H1 (cell line): ENCODE data around the gene NPY2R. TPM values are rescaled to one million over a fixed set of nuclear protein-coding genes. Genes with fewer than 3 reads are reported as not detected.

ENCODE experiments used
- CTCF ChIA-PET: fragments of 300-600 bp; sonication (Branson Sonifier 250); formaldehyde crosslinking; loops from one replicate; lab custom pipeline; 2021; ENCODE audit not compliant: partially characterized antibody; lab: Charles Lee
- POLR2A ChIA-PET: fragments of 300-600 bp; sonication (Branson Sonifier 250); formaldehyde crosslinking; loops from one replicate; lab custom pipeline; 2021; ENCODE audit warnings: inconsistent platforms; ENCODE audit not compliant: partially characterized antibody; lab: Charles Lee
- DNase-seq, 2 experiments: peaks; one replicate each; pipeline versions ENCODE4 v3.0.0 to v3.0.0-alpha.2; 2010 to 2022; ENCODE audit warnings: low spot score in 2 of 2, low read depth in 1 of 2, mixed read lengths in 1 of 2
- FAIRE-seq: peaks from 2 replicates; lab custom pipeline; 2011; peaks lifted over from hg19 to GRCh38; lab: Jason Lieb, UNC
- H2AFZ ChIP-seq: 2 replicates; pipeline ENCODE4 v1.8.1; 2012; ENCODE audit warnings: low read length, inconsistent platforms
- H2AK5ac ChIP-seq: 2 replicates; pipeline ENCODE4 v1.6.1; 2013; ENCODE audit warnings: low read depth, low read length
- H2BK120ac ChIP-seq: replicated peaks from 2 replicates; pipeline ENCODE3; 2013; ENCODE audit warnings: low read depth, low read length, inconsistent platforms
- H2BK12ac ChIP-seq: 2 replicates; pipeline ENCODE4 v1.6.1; 2013; ENCODE audit warnings: low read depth, low read length
- H2BK15ac ChIP-seq: 2 replicates; pipeline ENCODE4 v1.6.1; 2013; ENCODE audit warnings: low read length
- H2BK20ac ChIP-seq: 2 replicates; pipeline ENCODE4 v1.6.1; 2013; ENCODE audit warnings: low read length
- H2BK5ac ChIP-seq: 2 replicates; pipeline ENCODE4 v1.6.1; 2013; ENCODE audit warnings: low read depth, low read length
- H3K14ac ChIP-seq: 2 replicates; pipeline ENCODE4 v1.6.1; 2013; ENCODE audit warnings: inconsistent platforms; ENCODE audit not compliant: insufficient read length
- H3K18ac ChIP-seq: 2 replicates; pipeline ENCODE4 v1.6.1; 2013; ENCODE audit warnings: low read length; ENCODE audit errors: extremely low read depth
- H3K23ac ChIP-seq: 2 replicates; pipeline ENCODE4 v1.6.1; 2013; ENCODE audit warnings: inconsistent platforms; ENCODE audit not compliant: insufficient read length
- H3K23me2 ChIP-seq: 2 replicates; pipeline ENCODE4 v1.6.1; 2013; ENCODE audit warnings: low read depth, low read length
- H3K27ac ChIP-seq: 2 replicates; pipeline ENCODE4 v1.6.1; 2011; ENCODE audit warnings: low read depth, low read length, inconsistent platforms
- H3K27me3 ChIP-seq, 4 experiments: replicated peaks in 1 of 4; 1 replicate in 1 of 4; 2 replicates in 3 of 4; pipeline versions ENCODE4 v1.6.1 to v1.8.1; 2011 to 2013; ENCODE audit warnings: low read length in 3 of 4, mild to moderate bottlenecking in 3 of 4, inconsistent platforms in 2 of 4, mixed read lengths in 2 of 4, moderate library complexity in 1 of 4; ENCODE audit not compliant: control insufficient read depth in 3 of 4, insufficient read depth in 3 of 4; ENCODE audit errors: extremely low read depth in 1 of 4
- H3K36me3 ChIP-seq, 4 experiments: 2 replicates each; pipeline versions ENCODE4 v1.6.1 to v1.8.1; 2011 to 2013; ENCODE audit warnings: mild to moderate bottlenecking in 4 of 4, low read length in 3 of 4, moderate library complexity in 2 of 4, control low read depth in 1 of 4, inconsistent platforms in 1 of 4; ENCODE audit not compliant: insufficient read depth in 4 of 4, control insufficient read depth in 2 of 4
- H3K4ac ChIP-seq: replicated peaks from 2 replicates; pipeline ENCODE3; 2013; ENCODE audit warnings: low read length, low read depth, mixed read lengths, inconsistent platforms; ENCODE audit not compliant: insufficient read length
- H3K4me1 ChIP-seq, 4 experiments: replicated peaks in 1 of 4; 1 replicate in 1 of 4; 2 replicates in 3 of 4; pipeline versions ENCODE4 v1.6.1 to v1.8.1; 2011 to 2013; ENCODE audit warnings: low read length in 3 of 4, inconsistent platforms in 2 of 4, mixed read lengths in 1 of 4; ENCODE audit not compliant: insufficient read depth in 4 of 4, control insufficient read depth in 3 of 4
- H3K4me2 ChIP-seq, 2 experiments: 2 replicates each; pipeline versions ENCODE4 v1.6.1 to v1.8.1; 2011 to 2013; ENCODE audit warnings: low read depth in 2 of 2, low read length in 2 of 2, control low read depth in 1 of 2, inconsistent platforms in 1 of 2, mild to moderate bottlenecking in 1 of 2; ENCODE audit not compliant: insufficient read depth in 1 of 2
- H3K4me3 ChIP-seq, 4 experiments: fragments of 200-600, 300-600 bp in 1 of 4; sonication (generic), shearing (Covaris generic), sonication (Bioruptor Twin) in 1 of 4; 2 replicates each; pipeline versions ENCODE4 v1.5.1 to v1.8.1; 2011 to 2016; ENCODE audit warnings: low read length in 4 of 4, low read depth in 3 of 4, control low read depth in 2 of 4, inconsistent platforms in 2 of 4, mild to moderate bottlenecking in 2 of 4, mixed read lengths in 1 of 4, moderate library complexity in 1 of 4; ENCODE audit not compliant: insufficient read depth in 2 of 4; ENCODE audit errors: extremely low read depth in 1 of 4
- H3K56ac ChIP-seq: replicated peaks from 2 replicates; pipeline ENCODE3; 2013; ENCODE audit warnings: low read depth, mild to moderate bottlenecking, mixed read lengths, low read length, inconsistent platforms; ENCODE audit not compliant: insufficient read length
- H3K79me1 ChIP-seq: 2 replicates; pipeline ENCODE4 v1.6.1; 2013; ENCODE audit warnings: low read depth, low read length, control low read depth
- H3K79me2 ChIP-seq, 2 experiments: 2 replicates each; pipeline versions ENCODE4 v1.6.1 to v1.8.1; 2012 to 2013; ENCODE audit warnings: low read length in 2 of 2, mild to moderate bottlenecking in 2 of 2, inconsistent platforms in 1 of 2; ENCODE audit not compliant: insufficient read depth in 2 of 2, control insufficient read depth in 1 of 2
- H3K9ac ChIP-seq, 4 experiments: replicated peaks in 1 of 4; 1 replicate in 1 of 4; 2 replicates in 3 of 4; pipeline versions ENCODE4 v1.6.1 to v1.8.1; 2011 to 2013; ENCODE audit warnings: low read depth in 3 of 4, low read length in 3 of 4, control low read depth in 2 of 4, mild to moderate bottlenecking in 2 of 4, moderate library complexity in 2 of 4, inconsistent platforms in 1 of 4; ENCODE audit errors: extremely low read depth in 1 of 4
- H3K9me3 ChIP-seq, 2 experiments: 2 replicates each; pipeline versions ENCODE4 v1.6.1 to v1.8.1; 2012 to 2013; ENCODE audit warnings: mild to moderate bottlenecking in 2 of 2, moderate library complexity in 2 of 2, control low read depth in 1 of 2, inconsistent platforms in 1 of 2, low read depth in 1 of 2, low read length in 1 of 2, mixed read lengths in 1 of 2; ENCODE audit not compliant: insufficient read depth in 2 of 2
- H4K20me1 ChIP-seq, 2 experiments: replicated peaks in 1 of 2; 2 replicates each; pipeline versions ENCODE3 to v1.8.1; 2011 to 2013; ENCODE audit warnings: inconsistent platforms in 2 of 2, low read length in 2 of 2, mild to moderate bottlenecking in 1 of 2; ENCODE audit not compliant: insufficient read depth in 2 of 2, control insufficient read depth in 1 of 2
- H4K5ac ChIP-seq: 2 replicates; pipeline ENCODE4 v1.6.1; 2013; ENCODE audit warnings: low read length, low read depth, mixed read lengths, inconsistent platforms; ENCODE audit not compliant: insufficient read length
- H4K8ac ChIP-seq: 2 replicates; pipeline ENCODE4 v1.8.0; 2013; ENCODE audit warnings: mild to moderate bottlenecking, moderate library complexity, low read length, inconsistent platforms; ENCODE audit not compliant: insufficient read depth; ENCODE audit errors: extremely low read depth
- H4K91ac ChIP-seq: replicated peaks from 2 replicates; pipeline ENCODE3; 2013; ENCODE audit warnings: low read length, mixed read lengths, inconsistent platforms; ENCODE audit not compliant: insufficient read length
- YY1 ChIP-seq: IDR thresholded peaks from 2 replicates; pipeline ENCODE4 v1.6.1; 2011; ENCODE audit warnings: low read depth, mild to moderate bottlenecking, low read length
- WGBS, 2 experiments: shearing (Covaris generic) in 1 of 2; methylation state at CpG; one replicate each; pipeline versions ENCODE4 v1.1.6 to v1.1.7; 2013 to 2015; ENCODE audit warnings: low lambda C conversion rate in 2 of 2, mixed read lengths in 2 of 2, inconsistent platforms in 1 of 2, low coverage in 1 of 2, missing lambda C conversion rate in 1 of 2; ENCODE audit not compliant: insufficient replicate concordance in 2 of 2, insufficient coverage in 1 of 2, insufficient read length in 1 of 2; ENCODE audit errors: extremely low coverage in 1 of 2, missing lambda C conversion rate in 1 of 2; 5-methylcytosine and 5-hydroxymethylcytosine counted together
- polyA plus RNA-seq, 7 experiments: library from polyadenylated mRNA; depleted of rRNA in 3 of 7; stranded (reverse) in 5 of 7; unstranded in 2 of 7; fragments of >200 nt in 5 of 7; fragments of 200-250 nt in 2 of 7; gene quantifications; 1 replicate in 5 of 7; 2 replicates in 1 of 7; 4 replicates in 1 of 7; pipeline versions ENCODE4 v1.2.1 to v1.2.3, GENCODE V29; 2011 to 2013; ENCODE audit warnings: missing spikeins in 2 of 7, mixed read lengths in 2 of 7
- total RNA-seq: library from RNA; stranded (reverse); fragmentation: NEBNext Ultra II Directional; extraction: Animal tissue kit (Norgen Biotek cat#: 25700); gene quantifications from 2 replicates; pipeline ENCODE4 v1.2.1, GENCODE V29; 2021

The NPY2R gene
- total and polyA plus RNA-seq, 2 of the 8 experiments (the other 6 are each of a cell fraction or from before 2014, with no cell fraction given), result 0.09 to 0.41 TPM

GRCh38 chr4:155248002-155248896, 39.8 kb downstream of the NPY2R start:
- Histone ChIP-seq H3K23ac (no peak overlapping the region), H3K79me1 (no peaks in the 10 kb centered on the region), H3K56ac (no peak overlapping the region), H2BK12ac (no peak overlapping the region), H3K9ac (no peak overlapping the region), H3K4me1 (no peaks in the 10 kb centered on the region; a peak in 1 of 7 replicates), H3K18ac (no peak overlapping the region), H4K5ac (no peak overlapping the region), H4K91ac (no peak overlapping the region), H3K4me3 (no peak overlapping the region; a peak in 1 of 8 replicates), H2BK15ac (no peak overlapping the region), H2AFZ (no peak overlapping the region), H3K27ac (no peak overlapping the region), H3K4ac (no peak overlapping the region), H3K4me2 (peak overlapping the region in 1 of 2 experiments; percentile 12; a peak in 2 of 4 replicates), H3K23me2 (no peaks in the 10 kb centered on the region), H3K9me3 (no peaks in the 10 kb centered on the region), H2AK5ac (no peak overlapping the region), H3K14ac (no peak overlapping the region), H4K8ac (no peak overlapping the region), H3K36me3 (no peaks in the 10 kb centered on the region), H2BK5ac (no peak overlapping the region), H4K20me1 (no peaks in the 10 kb centered on the region), H3K79me2 (no peaks in the 10 kb centered on the region), H2BK20ac (no peak overlapping the region), H3K27me3 (no peaks in the 10 kb centered on the region), H2BK120ac (no peak overlapping the region)
- POLR2A ChIA-PET, result no interaction called here
- CTCF ChIA-PET, result interaction anchor here (0.9 to 2.3 kb wide), 3 partner anchors 40 to 261 kb away, joined by 3 to 6 read pairs (median 3); partner anchors contain the start of gene NPY2R
- 82% methylated on average over 9 of the region's 9 CpGs; no CpG with 5 or more reads in 1 of the 2 experiments for WGBS, 2 experiments
- peak; percentile 69 for FAIRE-seq
- DNase-seq, result peak in 1 of 2 experiments; percentile 15
- no peak for TF ChIP-seq YY1
